ENCODE measurements around the gene PLB1.

- TF ChIP-seq EZH2 (IDR thresholded peaks at IDR 0.05; ENCODE audit: borderline replicate concordance, insufficient read depth, low read length, poor library complexity, severe bottlenecking): no peak
- no peak for TF ChIP-seq CTCF (IDR thresholded peaks at IDR 0.05; ENCODE audit: poor library complexity, severe bottlenecking)
- TF ChIP-seq POLR2AphosphoS5 (IDR thresholded peaks at IDR 0.05): no peak
- no peak for TF ChIP-seq TAF1 (IDR thresholded peaks at IDR 0.05; ENCODE audit: low read depth)
- no peak for TF ChIP-seq SMC3 (conservative IDR thresholded peaks at IDR 0.05; ENCODE audit: poor library complexity)
- TF ChIP-seq REST (IDR thresholded peaks at IDR 0.05; ENCODE audit: borderline replicate concordance): no peak
- no peak for TF ChIP-seq RAD21 (conservative IDR thresholded peaks at IDR 0.05)
- TF ChIP-seq EP300 (conservative IDR thresholded peaks at IDR 0.05; ENCODE audit: poor library complexity, severe bottlenecking): no peak
- TF ChIP-seq MXI1 (conservative IDR thresholded peaks at IDR 0.05; ENCODE audit: poor library complexity, severe bottlenecking): no peak
These were observed 192.0 kb downstream of the PLB1 start for GRCh38 chr2:28687640-28688385.

Data from neural cell (in vitro differentiated cells).